Measurements from ENCODE around the gene LMF2.

Gene LMF2

DNA sequence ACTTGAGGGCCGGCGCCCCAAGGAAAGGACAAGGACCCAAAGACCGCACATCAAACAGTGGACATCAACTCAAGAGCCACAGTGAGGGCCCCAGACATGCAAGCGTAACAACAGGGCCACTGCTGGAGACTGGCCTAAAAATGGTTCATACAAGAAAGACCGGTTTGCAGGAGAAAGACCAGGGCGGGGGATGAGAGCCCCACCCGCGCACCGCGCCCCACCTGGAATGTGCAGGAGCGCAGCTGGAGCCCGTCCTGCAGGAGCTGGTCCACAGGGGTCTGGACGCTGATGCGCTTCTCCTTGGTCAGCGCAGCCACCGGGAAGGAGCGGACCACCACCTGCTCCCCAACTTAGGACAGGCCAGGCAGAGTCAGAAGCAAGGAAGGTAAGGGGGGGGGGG is 46.6 kb downstream of the LMF2 start:
- DNase-seq: no peak

GRCh38 chr22:50459496-50460140 is 47.9 kb downstream of the LMF2 start:
- DNase-seq: no peak

DNA sequence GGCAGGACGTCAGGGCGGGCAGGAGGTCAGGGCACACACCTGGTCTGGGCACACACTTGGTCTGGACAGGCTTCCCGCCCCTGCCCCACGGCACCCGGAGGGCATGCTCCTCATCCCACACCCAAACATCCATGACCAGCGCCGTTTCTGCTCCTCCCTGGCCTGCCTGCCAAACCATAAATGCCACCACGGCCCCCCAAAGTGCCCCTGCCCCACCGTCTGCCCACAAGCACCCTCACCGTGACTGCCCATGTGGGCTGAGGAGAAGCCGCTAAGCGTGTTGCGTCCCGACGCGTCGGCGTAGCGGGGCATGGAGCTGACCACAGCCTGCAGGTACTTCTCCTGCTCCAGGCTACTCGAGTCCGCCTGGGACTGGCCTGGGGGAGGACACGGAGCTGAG is 48.5 kb downstream of the LMF2 start:
- no peak for DNase-seq

DNA sequence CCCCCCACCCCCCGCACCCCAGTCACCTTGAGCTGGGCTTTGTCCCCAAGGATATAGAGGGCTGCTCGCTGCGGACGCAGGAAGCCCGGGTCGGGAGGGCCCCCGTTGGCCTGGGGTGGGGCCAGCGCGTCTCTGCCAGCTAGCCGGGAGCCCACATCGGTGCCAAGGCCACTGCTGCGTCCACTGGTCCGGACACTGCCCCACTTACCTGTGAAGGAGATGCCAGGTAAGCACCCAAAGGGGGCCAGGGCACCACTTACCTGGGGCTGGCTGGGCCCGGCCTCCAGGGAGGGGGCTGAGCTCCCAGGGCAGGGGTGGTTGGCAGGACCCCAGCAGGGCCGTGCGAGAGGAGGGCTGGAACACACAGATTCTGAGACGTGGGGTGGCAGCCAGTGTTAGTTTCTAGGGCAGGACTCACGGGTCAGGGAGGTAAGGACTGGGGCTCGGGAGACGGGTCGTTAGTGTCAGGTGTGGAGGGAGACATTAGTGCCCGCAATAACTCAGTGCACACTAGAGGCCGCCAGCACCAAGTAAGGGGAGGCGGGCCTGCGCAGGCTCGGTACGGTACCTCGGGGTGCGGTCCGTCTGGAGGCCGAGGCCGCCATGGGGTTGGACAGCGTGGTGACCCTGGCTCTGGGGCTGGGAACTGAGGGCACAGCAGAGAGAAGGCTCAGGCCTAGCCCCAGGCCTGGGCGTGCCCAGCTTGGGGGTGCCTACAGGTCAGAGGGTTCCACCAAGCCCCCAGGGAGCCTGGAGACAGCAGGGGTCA is 50.9 kb downstream of the LMF2 start:
- no peak for DNase-seq

DNA sequence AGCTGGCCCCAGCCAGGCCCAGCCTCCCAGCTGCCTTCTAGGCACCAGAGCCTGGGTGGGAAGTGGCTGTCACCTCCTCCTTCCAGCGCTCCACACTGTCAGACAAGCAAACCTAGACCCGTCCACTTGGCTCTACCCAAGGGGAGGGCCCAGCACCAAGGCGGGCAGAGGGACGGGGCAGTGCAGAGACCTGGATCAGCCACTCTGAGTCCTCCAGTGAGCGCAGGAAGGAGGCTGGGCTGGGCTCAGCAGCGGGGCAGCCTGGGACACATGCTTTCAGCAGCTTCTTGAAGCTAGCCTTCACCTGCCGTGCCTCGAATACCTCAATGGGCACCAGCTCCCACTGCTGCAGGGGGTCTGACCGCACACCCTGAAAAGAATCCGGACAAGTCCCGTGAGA is 51.5 kb downstream of the LMF2 start:
- DNase-seq: no peak

- no peak for DNase-seq
Observed at GRCh38 chr22:50455201-50455600, 52.3 kb downstream of the LMF2 start.

- no peak for DNase-seq
Observed at GRCh38 chr22:50454556-50455075, 52.9 kb downstream of the LMF2 start.

Measured in COR-L47 (cell line).